Keratinocyte (primary cell): ENCODE data around the gene CCDC158.

Experiments used
- EZH2 ChIP-seq: IDR thresholded peaks from one replicate; pipeline ENCODE4 v1.6.1; 2012; ENCODE audit warnings: inconsistent platforms, mild to moderate bottlenecking, low read length, moderate library complexity
- TF ChIP-seq, protein P1 (sequence below), 3 experiments: IDR thresholded peaks in 1 of 3; conservative IDR thresholded peaks in 1 of 3; optimal IDR thresholded peaks in 1 of 3; 2 replicates in 2 of 3; 3 replicates in 1 of 3; pipeline versions ENCODE3 to v1.5.1; 2011; ENCODE audit warnings: low read length in 3 of 3, mild to moderate bottlenecking in 3 of 3, moderate library complexity in 2 of 3, control low read depth in 1 of 3, inconsistent platforms in 1 of 3; ENCODE audit not compliant: insufficient read depth in 2 of 3; ENCODE audit errors: extremely low read depth in 1 of 3

DNA sequence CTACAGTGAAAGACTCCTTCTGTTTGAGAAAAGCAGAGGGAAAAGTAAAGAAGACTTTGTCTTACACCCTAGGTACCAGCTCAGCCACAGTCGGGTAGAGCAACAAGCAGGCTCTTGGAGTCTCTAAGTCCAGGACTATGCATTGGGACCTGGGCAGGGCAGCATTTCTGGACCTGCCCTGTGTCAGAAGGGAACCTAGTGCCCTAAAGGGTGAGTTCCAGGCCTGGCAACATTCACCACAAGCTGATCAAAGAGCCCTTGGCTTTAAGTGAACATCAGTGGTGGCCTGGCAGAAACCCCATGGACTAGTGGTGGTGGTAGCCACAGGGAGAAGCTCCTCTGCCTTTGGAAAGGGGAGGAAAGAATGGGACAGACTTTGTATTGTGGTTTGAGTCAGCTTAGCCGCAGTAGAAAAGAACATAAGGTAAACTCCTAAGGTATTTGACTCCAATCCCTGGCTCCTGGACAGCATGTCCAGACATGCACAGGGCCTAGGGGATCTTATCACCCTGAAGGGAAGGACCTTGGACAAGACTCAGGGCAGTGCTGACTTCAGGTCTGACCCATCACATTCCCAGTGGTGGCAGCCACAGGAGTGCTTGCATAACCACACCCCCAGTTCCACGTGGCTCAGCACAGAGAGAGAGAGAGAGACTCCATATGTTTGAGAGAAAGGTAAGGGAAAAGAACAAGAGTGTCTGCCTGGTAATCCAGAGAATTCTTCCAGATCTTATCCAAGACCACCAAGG lies 32.6 kb downstream of the CCDC158 start:
- TF ChIP-seq, protein P1, sequence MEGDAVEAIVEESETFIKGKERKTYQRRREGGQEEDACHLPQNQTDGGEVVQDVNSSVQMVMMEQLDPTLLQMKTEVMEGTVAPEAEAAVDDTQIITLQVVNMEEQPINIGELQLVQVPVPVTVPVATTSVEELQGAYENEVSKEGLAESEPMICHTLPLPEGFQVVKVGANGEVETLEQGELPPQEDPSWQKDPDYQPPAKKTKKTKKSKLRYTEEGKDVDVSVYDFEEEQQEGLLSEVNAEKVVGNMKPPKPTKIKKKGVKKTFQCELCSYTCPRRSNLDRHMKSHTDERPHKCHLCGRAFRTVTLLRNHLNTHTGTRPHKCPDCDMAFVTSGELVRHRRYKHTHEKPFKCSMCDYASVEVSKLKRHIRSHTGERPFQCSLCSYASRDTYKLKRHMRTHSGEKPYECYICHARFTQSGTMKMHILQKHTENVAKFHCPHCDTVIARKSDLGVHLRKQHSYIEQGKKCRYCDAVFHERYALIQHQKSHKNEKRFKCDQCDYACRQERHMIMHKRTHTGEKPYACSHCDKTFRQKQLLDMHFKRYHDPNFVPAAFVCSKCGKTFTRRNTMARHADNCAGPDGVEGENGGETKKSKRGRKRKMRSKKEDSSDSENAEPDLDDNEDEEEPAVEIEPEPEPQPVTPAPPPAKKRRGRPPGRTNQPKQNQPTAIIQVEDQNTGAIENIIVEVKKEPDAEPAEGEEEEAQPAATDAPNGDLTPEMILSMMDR (optimal IDR thresholded peaks at IDR 0.05 in 1 of 3, IDR thresholded peaks at IDR 0.05 in 1 of 3, conservative IDR thresholded peaks at IDR 0.05 in 1 of 3; ENCODE audit: extremely low read depth in 1 of 3, insufficient read depth in 2 of 3, low read length in 3 of 3), result no peak
- no peak for TF ChIP-seq EZH2
